SH-SY5Y (cell line): ENCODE measurements around the gene MED25.

Source experiments
- GATA2 ChIP-seq: IDR thresholded peaks from 2 replicates; pipeline ENCODE4 v1.6.1; 2011; ENCODE audit warnings: mild to moderate bottlenecking, low read depth, low read length
- GATA3 ChIP-seq: IDR thresholded peaks from 2 replicates; pipeline ENCODE4 v1.6.1; 2011; ENCODE audit warnings: low read depth, mild to moderate bottlenecking, low read length, moderate library complexity

DNA sequence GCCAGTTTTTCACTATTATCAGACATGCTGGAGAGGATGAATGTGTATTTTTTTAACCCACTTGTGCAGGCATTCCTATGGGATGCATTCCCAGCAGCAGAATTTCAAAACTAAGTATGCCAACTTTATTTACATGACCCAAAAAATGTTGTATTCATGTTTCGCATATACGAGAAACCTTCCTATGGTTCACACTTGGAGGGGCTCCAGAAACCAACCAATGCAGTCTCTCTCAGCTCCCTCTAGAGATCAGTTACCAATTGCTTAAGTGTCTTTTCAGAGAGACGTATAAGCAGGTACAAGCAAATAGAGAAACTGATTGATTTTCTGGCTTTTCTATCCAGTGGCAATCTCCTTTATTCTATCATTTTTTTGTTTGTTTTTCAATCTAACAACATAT, 27.3 kb downstream of the MED25 start:
- no peak for TF ChIP-seq GATA3
- no peak for TF ChIP-seq GATA2
